Kidney tubule cell (primary cell): ENCODE results near the gene BICRAL.
"Not testable (repeated sequence)": the region's sequence is repeated elsewhere in the genome, so short reads cannot be mapped to it uniquely, and the experiment has no call there.

Experiments used
- DNase-seq: peaks from one replicate; pipeline ENCODE4 v3.0.0-alpha.2; 2018; ENCODE audit warnings: low spot score

The BICRAL gene

DNA sequence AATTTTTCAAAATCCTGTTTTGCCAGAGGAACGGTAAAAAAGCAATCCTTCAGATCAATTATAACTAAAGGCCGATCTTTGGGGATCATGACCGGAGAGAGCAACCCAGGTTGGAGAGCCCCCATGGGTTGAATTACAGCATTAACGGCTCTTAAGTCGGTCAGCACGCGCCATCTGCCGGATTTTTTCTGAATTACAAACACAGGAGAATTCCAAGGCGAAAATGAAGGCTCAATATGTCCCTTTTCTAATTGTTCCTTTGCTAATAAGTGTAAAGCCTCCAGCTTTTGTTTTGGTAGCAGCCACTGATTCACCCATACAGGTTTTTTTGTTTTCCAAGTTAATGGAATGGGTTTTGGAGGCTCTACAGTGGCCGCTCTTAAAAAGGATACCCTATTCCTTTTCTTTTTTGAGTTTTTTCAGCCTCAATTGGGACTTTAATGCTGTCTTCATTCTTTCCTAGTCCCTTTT is 117.1 kb downstream of the BICRAL start:
- DNase-seq, result peak; percentile 70

GRCh38 chr6:42899871-42900270 is 118.0 kb downstream of the BICRAL start:
- DNase-seq, result no peak

DNA sequence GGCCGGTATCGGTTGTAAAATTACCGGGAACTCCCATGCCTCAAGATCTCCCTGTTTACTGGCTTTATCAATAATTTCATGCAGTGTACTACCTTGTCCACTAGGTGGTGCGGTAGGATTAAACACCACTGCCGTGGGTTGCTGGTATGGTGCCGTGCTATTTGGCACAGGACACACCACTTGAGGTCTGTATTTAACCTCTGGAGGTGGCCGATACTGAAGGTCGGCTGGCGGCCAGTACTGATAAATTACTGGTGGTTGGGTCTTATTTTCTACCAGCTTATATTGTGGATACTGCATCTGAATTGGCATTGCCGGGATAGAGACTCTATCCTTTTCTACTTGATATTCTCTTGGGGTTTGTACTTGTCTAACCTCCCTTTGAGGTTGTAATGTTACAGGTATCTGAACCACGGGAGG is 119.7 kb downstream of the BICRAL start:
- peak; percentile 87 for DNase-seq

DNA sequence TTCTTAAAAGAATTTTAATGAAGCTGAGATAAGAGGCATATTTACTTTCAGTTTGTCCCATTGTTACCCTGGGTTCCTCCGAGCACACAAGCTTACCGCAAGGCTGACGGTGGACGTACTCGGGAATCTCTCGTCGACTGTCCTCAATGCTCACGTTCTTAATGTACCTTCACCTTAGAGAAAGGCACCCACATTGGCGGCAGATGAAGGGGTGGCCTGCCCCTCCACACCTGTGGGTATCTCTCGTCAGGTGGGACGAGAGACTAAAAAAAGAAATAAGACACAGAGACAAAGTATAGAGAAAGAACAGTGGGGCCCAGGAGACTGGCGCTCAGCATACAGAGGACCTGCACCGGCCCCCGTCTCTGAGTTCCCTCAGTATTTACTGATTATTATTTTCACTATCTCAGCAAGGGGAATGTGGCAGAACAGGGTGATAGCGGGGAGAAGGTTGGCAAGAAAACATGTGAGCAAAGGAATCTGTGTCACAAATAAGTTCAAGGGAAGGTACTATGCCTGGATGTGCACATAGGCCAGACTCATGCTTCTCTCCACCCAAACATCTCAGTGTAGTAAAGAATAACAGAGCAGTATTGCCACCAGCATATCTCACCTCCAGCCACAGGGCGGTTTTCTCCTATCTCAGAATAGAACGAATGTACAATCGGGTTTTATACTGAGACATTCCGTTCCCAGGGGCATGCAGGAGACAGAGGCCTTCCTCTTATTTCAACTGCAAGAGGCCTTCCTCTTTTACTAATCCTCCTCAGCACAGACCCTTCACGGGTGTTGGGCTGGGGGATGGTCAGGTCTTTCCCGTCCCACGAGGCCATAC is 120.8 kb downstream of the BICRAL start:
- not testable (repeated sequence) for DNase-seq

- DNase-seq, result no peak
Measured at GRCh38 chr6:42904467-42904866, 122.6 kb downstream of the BICRAL start.

GRCh38 chr6:42907336-42907735 is 125.5 kb downstream of the BICRAL start:
- DNase-seq, result no peak

- no peak for DNase-seq
Measured at GRCh38 chr6:42909835-42910234, 128.0 kb downstream of the BICRAL start.

- DNase-seq, result no peak
Measured at GRCh38 chr6:42911171-42912021, 129.5 kb downstream of the BICRAL start.

DNA sequence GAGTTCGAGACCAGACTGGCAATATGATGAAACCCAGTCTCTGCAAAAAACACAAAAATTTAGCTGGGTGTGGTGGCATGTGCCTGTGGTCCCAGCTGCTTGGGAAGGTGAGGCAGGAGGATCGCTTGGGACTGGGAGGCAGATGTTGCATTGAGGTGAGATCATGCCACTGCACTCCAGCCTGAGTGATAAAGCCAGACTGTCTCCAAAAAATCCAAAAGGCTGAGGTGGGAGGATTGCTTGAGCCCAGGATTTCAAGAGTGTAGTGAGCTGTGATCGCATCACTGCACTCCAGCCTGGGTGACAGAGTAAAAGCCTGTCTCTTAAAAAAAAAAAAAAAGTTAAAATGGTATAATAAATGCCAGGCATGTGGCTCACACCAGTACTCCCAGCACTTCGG is 132.7 kb downstream of the BICRAL start:
- DNase-seq, result peak; percentile 26

- DNase-seq, result no peak
Measured at GRCh38 chr6:42915732-42916131, 133.9 kb downstream of the BICRAL start, which contains the start of gene PTCRA. Gene PTCRA (plus strand): TSS chr6:42916053. CDS start chr6:42916070, 17 bp downstream.

DNA sequence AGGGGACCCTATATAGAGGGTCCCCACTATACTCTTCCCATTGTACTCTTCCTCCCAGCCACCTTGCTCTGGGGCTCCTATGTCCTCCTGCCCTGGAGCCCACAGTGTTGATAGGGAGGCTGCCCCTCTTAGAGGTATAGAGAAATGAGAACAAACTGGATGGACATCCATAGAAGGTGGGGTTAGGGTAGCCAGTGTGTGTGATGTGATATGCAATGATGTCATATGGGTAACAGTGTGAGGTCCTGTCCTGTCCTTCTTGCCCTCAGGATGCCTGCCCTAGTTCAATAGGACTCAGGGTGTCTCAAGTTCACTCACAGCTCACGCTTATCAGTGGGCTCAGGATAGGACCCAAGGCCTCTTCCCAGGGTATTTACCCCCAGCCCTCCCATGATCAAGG is 134.4 kb downstream of the BICRAL start:
- no peak for DNase-seq
